ENCODE results near the gene SERPINA9.
"Not testable (repeated sequence)": the region's sequence is repeated elsewhere in the genome, so short reads cannot be mapped to it uniquely, and the experiment has no call there.

The SERPINA9 gene

GRCh38 chr14:94485944-94486841 lies 10.2 kb upstream of the SERPINA9 start:
- no peak for DNase-seq (ENCODE audit: low read depth)

DNA sequence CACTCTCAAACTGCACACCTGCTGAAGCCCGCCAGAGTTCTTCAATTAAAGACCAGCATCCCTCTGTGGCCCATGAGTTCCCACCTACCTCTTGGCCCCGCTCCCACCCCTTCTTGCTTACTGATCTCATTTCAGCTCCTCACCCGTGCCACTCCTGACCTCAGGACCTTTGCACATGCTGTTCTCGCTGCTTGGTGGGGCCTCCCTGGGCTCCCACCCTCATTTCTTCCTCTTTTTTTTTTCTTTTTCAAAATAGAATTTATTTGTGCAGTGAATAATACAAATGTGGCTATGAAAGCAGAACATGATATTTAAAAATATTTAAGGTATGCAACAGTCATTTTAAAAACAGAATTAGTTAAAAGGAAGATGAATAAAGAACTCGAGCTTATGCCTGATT lies 8.5 kb upstream of the SERPINA9 start:
- DNase-seq (ENCODE audit: low read depth): no peak

- DNase-seq (ENCODE audit: low read depth): peak; percentile 56
Observed at GRCh38 chr14:94483729-94484275, 7.8 kb upstream of the SERPINA9 start.

DNA sequence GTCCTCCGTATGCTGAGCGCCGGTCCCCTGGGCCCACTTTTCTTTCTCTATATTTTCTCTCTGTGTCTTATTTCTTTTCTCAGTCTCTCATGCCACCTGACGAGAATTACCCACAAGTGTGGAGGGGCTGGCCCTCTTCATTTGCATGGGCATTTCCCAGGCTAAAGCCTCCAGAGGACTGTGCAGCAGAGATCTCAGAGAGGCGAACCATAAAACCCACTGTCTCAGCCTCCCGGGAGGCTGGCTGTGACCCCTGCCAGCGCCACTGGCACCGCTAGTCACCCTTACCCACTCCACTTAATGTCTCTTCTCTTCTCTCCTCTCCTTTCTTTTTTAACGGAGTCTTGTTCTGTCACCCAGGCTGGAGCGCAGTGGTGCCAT lies 7.1 kb upstream of the SERPINA9 start:
- no peak for DNase-seq (ENCODE audit: low read depth)

GRCh38 chr14:94482132-94483070 lies 6.4 kb upstream of the SERPINA9 start:
- DNase-seq (ENCODE audit: low read depth): not testable (repeated sequence)

- no peak for DNase-seq (ENCODE audit: low read depth)
Observed at GRCh38 chr14:94481468-94482131, 5.6 kb upstream of the SERPINA9 start.

DNA sequence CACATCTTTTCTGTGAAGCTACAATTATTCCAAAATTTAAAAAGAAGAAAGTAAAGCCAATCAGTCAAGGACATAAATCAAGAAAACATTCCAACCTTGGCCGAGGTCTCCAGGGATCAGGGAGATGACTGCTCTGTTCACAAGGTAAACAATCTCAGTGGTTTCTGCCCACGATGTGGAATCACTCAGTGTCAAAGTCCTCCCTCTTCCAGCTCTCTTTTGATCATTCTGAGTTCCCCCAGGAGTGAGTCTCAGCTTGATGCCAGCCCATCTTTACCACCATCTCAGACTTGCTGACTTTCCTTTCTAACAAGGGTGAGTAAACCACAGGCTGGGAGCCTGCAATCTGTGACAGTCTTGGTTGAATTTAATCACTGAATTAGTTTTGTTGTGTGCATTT lies 4.8 kb upstream of the SERPINA9 start:
- no peak for DNase-seq (ENCODE audit: low read depth)

- DNase-seq (ENCODE audit: low read depth): no peak
Observed at GRCh38 chr14:94478420-94478819, 2.4 kb upstream of the SERPINA9 start.

DNA sequence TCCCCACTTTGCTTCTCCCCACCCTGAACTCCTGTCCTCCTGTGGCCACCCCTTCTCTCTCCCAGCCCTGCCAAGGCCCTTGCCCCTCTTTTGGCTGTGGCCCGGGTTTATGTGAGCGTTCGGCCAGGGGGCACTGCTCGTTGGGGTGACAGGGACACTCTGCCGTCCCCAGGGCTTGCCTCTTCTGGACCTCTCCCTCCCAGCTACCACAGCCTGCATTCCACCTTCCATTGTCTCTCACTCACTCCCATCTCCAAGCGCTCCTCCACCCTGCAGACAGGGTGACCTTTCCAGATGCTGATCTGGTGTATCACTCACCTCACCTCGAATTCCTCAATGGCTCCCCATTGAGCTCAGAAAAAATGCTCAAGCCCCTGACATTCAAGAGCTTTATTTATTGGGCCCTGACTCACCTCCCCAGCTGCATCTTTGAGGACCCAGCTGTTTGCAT lies 1.4 kb downstream of the SERPINA9 start:
- peak; percentile 56 for DNase-seq (ENCODE audit: low read depth)

- no peak for DNase-seq (ENCODE audit: low read depth)
Observed at GRCh38 chr14:94473666-94474410, 2.2 kb downstream of the SERPINA9 start.

- DNase-seq (ENCODE audit: low read depth): no peak
Observed at GRCh38 chr14:94472842-94473241, 3.2 kb downstream of the SERPINA9 start.

GRCh38 chr14:94471045-94471444 lies 5.0 kb downstream of the SERPINA9 start:
- DNase-seq (ENCODE audit: low read depth): no peak

DNA sequence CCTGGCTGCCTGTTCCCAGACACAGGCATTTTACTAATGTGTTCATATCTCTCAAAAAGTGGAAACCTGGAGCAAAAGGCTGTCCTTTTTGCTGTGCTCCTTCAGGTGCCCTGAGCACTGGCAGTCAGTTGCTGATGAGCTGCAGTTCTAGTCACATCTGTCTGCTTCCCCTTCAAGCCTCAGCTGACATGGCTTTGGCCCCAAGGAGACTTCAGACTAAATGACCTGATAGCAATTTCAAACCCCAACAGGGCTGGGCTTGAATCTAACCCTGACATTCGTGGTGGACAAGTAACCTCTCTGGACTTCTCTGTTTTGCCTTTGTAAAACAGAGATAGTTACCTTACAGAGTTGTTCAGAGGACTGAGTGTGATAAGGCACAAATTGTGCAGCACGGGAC lies 5.7 kb downstream of the SERPINA9 start:
- DNase-seq (ENCODE audit: low read depth): no peak

DNA sequence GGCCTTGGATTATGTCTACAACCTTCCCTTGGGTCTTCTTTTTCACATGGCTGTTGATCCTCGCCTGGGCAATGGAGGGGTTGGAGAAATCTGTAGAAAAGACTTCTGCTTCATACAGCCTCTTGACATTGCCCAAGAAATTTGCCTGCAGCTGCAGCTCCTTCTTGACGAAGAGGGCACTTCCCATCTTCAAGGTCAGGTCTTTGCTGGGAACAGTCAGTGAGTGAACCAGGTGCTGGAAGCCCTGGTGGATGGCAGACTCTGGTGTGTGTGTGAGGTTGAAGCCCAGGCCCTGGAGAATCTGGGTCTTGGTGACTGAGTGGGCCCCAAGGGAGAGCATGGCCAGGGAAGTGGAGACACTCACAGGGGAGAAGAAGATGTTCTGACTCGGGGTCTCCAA lies 6.7 kb downstream of the SERPINA9 start:
- DNase-seq (ENCODE audit: low read depth): no peak

GRCh38 chr14:94467728-94468520 lies 8.1 kb downstream of the SERPINA9 start:
- no peak for DNase-seq (ENCODE audit: low read depth)

GRCh38 chr14:94466706-94467370 lies 9.2 kb downstream of the SERPINA9 start:
- no peak for DNase-seq (ENCODE audit: low read depth)

DNA sequence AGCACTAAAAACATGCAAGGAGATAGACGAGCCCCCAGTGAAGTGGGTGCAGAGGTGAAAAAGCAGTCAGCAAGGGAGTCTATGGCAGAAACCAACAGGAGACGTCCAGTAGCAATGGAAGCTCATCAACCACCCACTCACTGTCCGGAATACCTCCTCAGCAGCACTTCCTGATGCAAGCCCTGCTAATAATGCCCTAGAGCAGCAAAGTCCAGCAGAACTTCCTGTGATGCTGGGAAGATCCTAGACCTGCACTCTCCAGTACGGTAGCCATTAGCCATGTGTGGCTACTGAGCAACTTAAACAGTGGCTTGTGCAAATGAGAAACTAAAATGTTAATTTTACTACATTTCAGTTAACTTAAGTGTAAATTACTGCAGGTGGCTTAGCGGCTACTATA lies 11.0 kb downstream of the SERPINA9 start:
- no peak for DNase-seq (ENCODE audit: low read depth)

DNA sequence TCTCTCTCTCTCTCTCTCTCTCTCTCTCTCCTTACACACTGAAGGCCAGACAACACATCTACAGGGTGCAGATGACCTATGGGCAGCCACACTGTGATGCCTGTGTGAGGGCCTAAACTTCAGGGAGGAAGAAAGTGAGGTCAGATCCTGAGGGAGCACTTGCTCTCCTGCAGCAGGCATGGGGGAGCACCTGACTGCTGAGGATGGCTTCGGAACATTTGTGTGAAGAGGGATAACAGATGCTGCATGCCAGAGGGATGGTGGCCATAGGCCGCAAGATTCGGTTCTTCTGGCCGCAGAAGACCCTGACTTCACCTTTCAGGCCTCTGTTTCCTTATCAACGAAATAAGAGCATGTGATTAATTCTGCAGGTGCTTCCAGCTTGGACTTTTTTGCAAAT lies 11.7 kb downstream of the SERPINA9 start:
- no peak for DNase-seq (ENCODE audit: low read depth)

GRCh38 chr14:94462763-94463572 lies 13.0 kb downstream of the SERPINA9 start:
- no peak for DNase-seq (ENCODE audit: low read depth)

Measured in HS-5 (cell line).